Thymus (tissue), 2 donors: Measurements from ENCODE around the gene FAM161A. TPM values are rescaled to one million over a fixed set of nuclear protein-coding genes. Genes with fewer than 3 reads are reported as not detected.

Experiments
- polyA plus RNA-seq: library from polyadenylated mRNA; stranded (reverse); fragments of 200-250 nt; gene quantifications from one replicate; pipeline ENCODE4 v1.2.3, GENCODE V29; 2013
- total RNA-seq: library from RNA; stranded (reverse); fragments of 120-200 nt; gene quantifications from one replicate; pipeline ENCODE4 v1.2.4, GENCODE V29; 2013
- donor health status: healthy.

Gene FAM161A
- total and polyA plus RNA-seq, 2 donors = 2.2 to 4.0 TPM

Other genes starting within 250 kb of the FAM161A start
- gene CCT4, start 34.6 kb upstream of the FAM161A start, total RNA-seq = 179 TPM
- gene CCT4, start 34.6 kb upstream of the FAM161A start, polyA plus RNA-seq = 93.5 TPM
- 39.9 TPM for gene COMMD1, start 51.6 kb upstream of the FAM161A start, total RNA-seq
- 45.1 TPM for gene COMMD1, start 51.6 kb upstream of the FAM161A start, polyA plus RNA-seq